WTC11 (cell line): ENCODE measurements around the gene HSDL1. TPM values are rescaled to one million over a fixed set of nuclear protein-coding genes. Genes with fewer than 3 reads are reported as not detected.

ENCODE experiments used
- ATAC-seq: fragments of 200-7000 bp; cut with Tn5 transposase; 2 replicates; pipeline ENCODE4 v1.10.0; 2021; ENCODE audit warnings: mild to moderate bottlenecking, moderate library complexity
- CTCF ChIA-PET: fragments of 300-600 bp; sonication (Branson Sonifier 250); formaldehyde crosslinking; loops from one replicate; lab custom pipeline; 2021; ENCODE audit warnings: antibody characterized with exemption; lab: Charles Lee
- POLR2A ChIA-PET: fragments of 350-600 bp; sonication (Branson Sonifier 250); formaldehyde crosslinking; loops from one replicate; lab custom pipeline; 2021; ENCODE audit warnings: antibody characterized with exemption; lab: Charles Lee
- DNase-seq: peaks from one replicate; pipeline ENCODE4 v3.0.0; 2021; ENCODE audit warnings: low spot score
- H3K27ac Mint-ChIP-seq: 2 replicates; pipeline ENCODE4 v1.8.0; 2021; ENCODE audit warnings: mixed read lengths
- H3K27me3 Mint-ChIP-seq: 2 replicates; pipeline ENCODE4 v1.8.0; 2021; ENCODE audit warnings: low read depth, mild to moderate bottlenecking, moderate library complexity, mixed read lengths
- H3K36me3 Mint-ChIP-seq: 2 replicates; pipeline ENCODE4 v1.8.0; 2021; ENCODE audit warnings: mixed read lengths
- H3K4me1 Mint-ChIP-seq: 2 replicates; pipeline ENCODE4 v1.8.0; 2022; ENCODE audit warnings: mixed read lengths
- H3K4me3 Mint-ChIP-seq: 2 replicates; pipeline ENCODE4 v1.8.0; 2021; ENCODE audit warnings: mild to moderate bottlenecking, moderate library complexity, mixed read lengths
- H3K9me3 Mint-ChIP-seq: 2 replicates; pipeline ENCODE4 v1.8.0; 2021; ENCODE audit warnings: mixed read lengths
- ATF1 ChIP-seq: sonication (generic); formaldehyde crosslinking; IDR thresholded peaks from 2 replicates; pipeline ENCODE4 v1.8.1; 2023; ENCODE audit warnings: mild to moderate bottlenecking, moderate library complexity, missing genetic modification reagents
- ETV6 ChIP-seq: sonication (generic); formaldehyde crosslinking; IDR thresholded peaks from 2 replicates; pipeline ENCODE4 v1.8.1; 2022; ENCODE audit warnings: mild to moderate bottlenecking, missing genetic modification reagents
- GRHL2 ChIP-seq: fragments of 250-450 bp; sonication (Bioruptor Pico); IDR thresholded peaks from 2 replicates; pipeline ENCODE4 v1.8.0; 2022; ENCODE audit warnings: mild to moderate bottlenecking, moderate library complexity; ENCODE audit not compliant: insufficient replicate concordance, severe bottlenecking
- GTF2I ChIP-seq: fragments of 250-450 bp; sonication (Bioruptor Pico); conservative IDR thresholded peaks from 2 replicates; pipeline ENCODE4 v1.4.0; 2021; ENCODE audit warnings: mild to moderate bottlenecking
- JAZF1 ChIP-seq: fragments of 250-450 bp; sonication (Bioruptor Pico); IDR thresholded peaks from 2 replicates; pipeline ENCODE4 v1.9.0; 2021; ENCODE audit warnings: moderate library complexity, mild to moderate bottlenecking, inconsistent platforms
- NFE2L1 ChIP-seq: sonication (generic); formaldehyde crosslinking; IDR thresholded peaks from 2 replicates; pipeline ENCODE4 v1.8.1; 2023; ENCODE audit warnings: missing genetic modification reagents
- PRRX2 ChIP-seq: fragments of 250-450 bp; sonication (Bioruptor Pico); IDR thresholded peaks from 2 replicates; pipeline ENCODE4 v1.8.0; 2021; ENCODE audit warnings: mild to moderate bottlenecking
- SMAD3 ChIP-seq: sonication (generic); formaldehyde crosslinking; IDR thresholded peaks from 2 replicates; pipeline ENCODE4 v1.8.0; 2022; ENCODE audit warnings: missing genetic modification reagents, mild to moderate bottlenecking, borderline replicate concordance
- ZBTB21 ChIP-seq: sonication (generic); formaldehyde crosslinking; IDR thresholded peaks from 2 replicates; pipeline ENCODE4 v1.8.1; 2023; ENCODE audit warnings: mild to moderate bottlenecking, missing genetic modification reagents, borderline replicate concordance
- ZNF121 ChIP-seq: sonication (generic); formaldehyde crosslinking; IDR thresholded peaks from 2 replicates; pipeline ENCODE4 v1.8.0; 2023; ENCODE audit warnings: missing genetic modification reagents
- ZNF232 ChIP-seq: sonication (generic); formaldehyde crosslinking; IDR thresholded peaks from 2 replicates; pipeline ENCODE4 v1.8.0; 2022; ENCODE audit warnings: mild to moderate bottlenecking, missing genetic modification reagents
- ZNF317 ChIP-seq: sonication (generic); formaldehyde crosslinking; IDR thresholded peaks from 2 replicates; pipeline ENCODE4 v1.8.1; 2023; ENCODE audit warnings: low read depth, mild to moderate bottlenecking, moderate library complexity, missing genetic modification reagents, borderline replicate concordance
- ZNF416 ChIP-seq: fragments of 250-450 bp; sonication (Bioruptor Pico); IDR thresholded peaks from 2 replicates; pipeline ENCODE4 v1.9.0; 2021; ENCODE audit warnings: mild to moderate bottlenecking, inconsistent platforms
- total RNA-seq: library from RNA; stranded (reverse); gene quantifications from 3 replicates; pipeline ENCODE4 v1.2.3, GENCODE V29; 2021
- TF ChIP-seq, protein P1 (sequence below): sonication (generic); formaldehyde crosslinking; IDR thresholded peaks from 2 replicates; pipeline ENCODE4 v1.8.0; 2023; ENCODE audit warnings: mild to moderate bottlenecking, missing genetic modification reagents
- TF ChIP-seq, protein P2 (sequence below): sonication (generic); formaldehyde crosslinking; IDR thresholded peaks from 2 replicates; pipeline ENCODE4 v1.8.1; 2022; ENCODE audit warnings: mild to moderate bottlenecking, missing genetic modification reagents, moderate library complexity, borderline replicate concordance
- TF ChIP-seq, protein P3 (sequence below): sonication (generic); formaldehyde crosslinking; IDR thresholded peaks from 2 replicates; pipeline ENCODE4 v1.8.1; 2022; ENCODE audit warnings: missing genetic modification reagents, borderline replicate concordance
- TF ChIP-seq, protein P4 (sequence below): fragments of 250-450 bp; sonication (Bioruptor Pico); IDR thresholded peaks from 2 replicates; pipeline ENCODE4 v1.9.0; 2021; ENCODE audit warnings: mild to moderate bottlenecking, borderline replicate concordance

Gene HSDL1
- total RNA-seq, 1 experiment from 2014 or later = 48.6 TPM

DNA sequence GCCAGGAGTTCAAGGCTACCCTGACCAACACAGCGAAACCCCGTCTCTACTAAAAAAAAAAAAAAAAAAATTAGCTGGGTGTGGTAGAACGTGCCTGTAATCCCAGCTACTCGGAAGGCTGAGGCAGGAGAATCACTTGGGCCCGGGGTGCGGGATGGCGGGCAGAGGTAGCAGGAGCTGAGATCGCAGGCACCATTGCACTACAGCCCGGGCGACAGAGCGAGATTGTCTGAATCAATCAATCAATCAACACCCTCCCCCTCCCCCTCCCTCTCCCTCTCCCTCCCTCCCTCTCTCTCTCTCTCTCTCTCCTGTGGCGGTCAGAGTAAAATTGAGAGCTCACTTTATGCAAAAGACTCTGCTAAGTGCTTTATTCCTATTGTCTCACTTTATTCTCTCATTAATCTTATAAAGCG lies 1.2 kb downstream of the HSDL1 start:
- ATAC-seq (no peak), DNase-seq (no peak)
- Mint-ChIP-seq H3K9me3 (0 out of 2 replicates have a peak, but pooled peaks cover 6% of the 10 kb centered on the region), H3K36me3 (0 out of 2 replicates have a peak, but pooled peaks cover 6% of the 10 kb centered on the region), H3K27me3 (peaks cover 13% of the 10 kb centered on the region), H3K27ac (peak overlapping the region; percentile 92), H3K4me1 (peaks cover 24% of the 10 kb centered on the region), H3K4me3 (peak overlapping the region; percentile 98)
- ChIA-PET POLR2A (interaction anchor here (1.0 kb wide), 1 partner anchor 27 kb away, joined by 3 read pairs; the partner anchor contains the start of gene MBTPS1), CTCF (interaction anchor here (0.6 to 3.0 kb wide), 7 partner anchors 17 to 164 kb away, joined by 3 to 19 read pairs (median 4); partner anchors contain the start of genes MBTPS1 and TAF1C)
- TF ChIP-seq, protein P1, sequence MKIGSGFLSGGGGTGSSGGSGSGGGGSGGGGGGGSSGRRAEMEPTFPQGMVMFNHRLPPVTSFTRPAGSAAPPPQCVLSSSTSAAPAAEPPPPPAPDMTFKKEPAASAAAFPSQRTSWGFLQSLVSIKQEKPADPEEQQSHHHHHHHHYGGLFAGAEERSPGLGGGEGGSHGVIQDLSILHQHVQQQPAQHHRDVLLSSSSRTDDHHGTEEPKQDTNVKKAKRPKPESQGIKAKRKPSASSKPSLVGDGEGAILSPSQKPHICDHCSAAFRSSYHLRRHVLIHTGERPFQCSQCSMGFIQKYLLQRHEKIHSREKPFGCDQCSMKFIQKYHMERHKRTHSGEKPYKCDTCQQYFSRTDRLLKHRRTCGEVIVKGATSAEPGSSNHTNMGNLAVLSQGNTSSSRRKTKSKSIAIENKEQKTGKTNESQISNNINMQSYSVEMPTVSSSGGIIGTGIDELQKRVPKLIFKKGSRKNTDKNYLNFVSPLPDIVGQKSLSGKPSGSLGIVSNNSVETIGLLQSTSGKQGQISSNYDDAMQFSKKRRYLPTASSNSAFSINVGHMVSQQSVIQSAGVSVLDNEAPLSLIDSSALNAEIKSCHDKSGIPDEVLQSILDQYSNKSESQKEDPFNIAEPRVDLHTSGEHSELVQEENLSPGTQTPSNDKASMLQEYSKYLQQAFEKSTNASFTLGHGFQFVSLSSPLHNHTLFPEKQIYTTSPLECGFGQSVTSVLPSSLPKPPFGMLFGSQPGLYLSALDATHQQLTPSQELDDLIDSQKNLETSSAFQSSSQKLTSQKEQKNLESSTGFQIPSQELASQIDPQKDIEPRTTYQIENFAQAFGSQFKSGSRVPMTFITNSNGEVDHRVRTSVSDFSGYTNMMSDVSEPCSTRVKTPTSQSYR (CRISPR knock-in tag) = no peak
- TF ChIP-seq, protein P2, sequence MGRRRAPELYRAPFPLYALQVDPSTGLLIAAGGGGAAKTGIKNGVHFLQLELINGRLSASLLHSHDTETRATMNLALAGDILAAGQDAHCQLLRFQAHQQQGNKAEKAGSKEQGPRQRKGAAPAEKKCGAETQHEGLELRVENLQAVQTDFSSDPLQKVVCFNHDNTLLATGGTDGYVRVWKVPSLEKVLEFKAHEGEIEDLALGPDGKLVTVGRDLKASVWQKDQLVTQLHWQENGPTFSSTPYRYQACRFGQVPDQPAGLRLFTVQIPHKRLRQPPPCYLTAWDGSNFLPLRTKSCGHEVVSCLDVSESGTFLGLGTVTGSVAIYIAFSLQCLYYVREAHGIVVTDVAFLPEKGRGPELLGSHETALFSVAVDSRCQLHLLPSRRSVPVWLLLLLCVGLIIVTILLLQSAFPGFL (CRISPR knock-in tag) = no peak
- no peak for TF ChIP-seq ZBTB21 (CRISPR knock-in tag)
- no peak for TF ChIP-seq ETV6 (CRISPR knock-in tag)
- no peak for TF ChIP-seq ATF1 (CRISPR knock-in tag)

DNA sequence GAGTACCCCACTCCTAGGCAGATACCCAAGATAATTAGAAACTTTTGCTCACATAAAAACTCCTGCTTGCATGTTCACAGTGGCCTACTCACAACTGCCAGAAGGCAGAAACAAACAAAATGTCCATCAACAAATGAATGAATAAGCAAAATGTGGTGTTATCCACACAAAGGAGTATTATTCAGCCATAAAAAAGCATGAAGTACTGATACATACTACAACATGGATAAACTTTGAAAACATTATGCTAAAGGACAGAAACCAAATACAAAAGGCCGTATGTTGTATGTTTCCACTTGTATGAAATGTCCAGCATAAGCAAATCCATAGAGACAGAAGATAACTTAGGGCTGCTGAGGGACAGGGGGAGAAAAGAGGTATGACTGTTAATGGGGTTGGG lies 1.9 kb downstream of the HSDL1 start:
- peak overlapping the region; percentile 98 for H3K4me3 Mint-ChIP-seq
- ChIA-PET POLR2A (interaction anchor here (1.0 kb wide), 1 partner anchor 26 kb away, joined by 3 read pairs; the partner anchor contains the start of gene MBTPS1), CTCF (interaction anchor here (3.0 kb wide), 1 partner anchor 26 kb away, joined by 19 read pairs; the partner anchor contains the start of gene MBTPS1)
- H3K9me3 Mint-ChIP-seq = 0 out of 2 replicates have a peak, but pooled peaks cover 6% of the 10 kb centered on the region
- 0 out of 2 replicates have a peak, but pooled peaks cover 6% of the 10 kb centered on the region for H3K36me3 Mint-ChIP-seq
- peaks cover 13% of the 10 kb centered on the region for H3K27me3 Mint-ChIP-seq
- DNase-seq (no peak), ATAC-seq (no peak)
- no peak overlapping the region; the same call in 1 of the 2 replicates for H3K27ac Mint-ChIP-seq
- peaks cover 30% of the 10 kb centered on the region for H3K4me1 Mint-ChIP-seq
- TF ChIP-seq, protein P3, sequence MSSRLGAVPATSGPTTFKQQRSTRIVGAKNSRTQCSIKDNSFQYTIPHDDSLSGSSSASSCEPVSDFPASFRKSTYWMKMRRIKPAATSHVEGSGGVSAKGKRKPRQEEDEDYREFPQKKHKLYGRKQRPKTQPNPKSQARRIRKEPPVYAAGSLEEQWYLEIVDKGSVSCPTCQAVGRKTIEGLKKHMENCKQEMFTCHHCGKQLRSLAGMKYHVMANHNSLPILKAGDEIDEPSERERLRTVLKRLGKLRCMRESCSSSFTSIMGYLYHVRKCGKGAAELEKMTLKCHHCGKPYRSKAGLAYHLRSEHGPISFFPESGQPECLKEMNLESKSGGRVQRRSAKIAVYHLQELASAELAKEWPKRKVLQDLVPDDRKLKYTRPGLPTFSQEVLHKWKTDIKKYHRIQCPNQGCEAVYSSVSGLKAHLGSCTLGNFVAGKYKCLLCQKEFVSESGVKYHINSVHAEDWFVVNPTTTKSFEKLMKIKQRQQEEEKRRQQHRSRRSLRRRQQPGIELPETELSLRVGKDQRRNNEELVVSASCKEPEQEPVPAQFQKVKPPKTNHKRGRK (CRISPR knock-in tag) = no peak
- no peak for TF ChIP-seq ZNF232 (CRISPR knock-in tag)
- no peak for TF ChIP-seq SMAD3
- TF ChIP-seq GTF2I (CRISPR knock-in tag) = no peak
- no peak for TF ChIP-seq JAZF1
- no peak for TF ChIP-seq ZNF416
- no peak for TF ChIP-seq PRRX2 (CRISPR knock-in tag)
- no peak for TF ChIP-seq ZNF317
- no peak for TF ChIP-seq GRHL2 (CRISPR knock-in tag)
- TF ChIP-seq ZNF121 (CRISPR knock-in tag) = no peak
- TF ChIP-seq NFE2L1 (CRISPR knock-in tag) = no peak
- TF ChIP-seq, protein P4, sequence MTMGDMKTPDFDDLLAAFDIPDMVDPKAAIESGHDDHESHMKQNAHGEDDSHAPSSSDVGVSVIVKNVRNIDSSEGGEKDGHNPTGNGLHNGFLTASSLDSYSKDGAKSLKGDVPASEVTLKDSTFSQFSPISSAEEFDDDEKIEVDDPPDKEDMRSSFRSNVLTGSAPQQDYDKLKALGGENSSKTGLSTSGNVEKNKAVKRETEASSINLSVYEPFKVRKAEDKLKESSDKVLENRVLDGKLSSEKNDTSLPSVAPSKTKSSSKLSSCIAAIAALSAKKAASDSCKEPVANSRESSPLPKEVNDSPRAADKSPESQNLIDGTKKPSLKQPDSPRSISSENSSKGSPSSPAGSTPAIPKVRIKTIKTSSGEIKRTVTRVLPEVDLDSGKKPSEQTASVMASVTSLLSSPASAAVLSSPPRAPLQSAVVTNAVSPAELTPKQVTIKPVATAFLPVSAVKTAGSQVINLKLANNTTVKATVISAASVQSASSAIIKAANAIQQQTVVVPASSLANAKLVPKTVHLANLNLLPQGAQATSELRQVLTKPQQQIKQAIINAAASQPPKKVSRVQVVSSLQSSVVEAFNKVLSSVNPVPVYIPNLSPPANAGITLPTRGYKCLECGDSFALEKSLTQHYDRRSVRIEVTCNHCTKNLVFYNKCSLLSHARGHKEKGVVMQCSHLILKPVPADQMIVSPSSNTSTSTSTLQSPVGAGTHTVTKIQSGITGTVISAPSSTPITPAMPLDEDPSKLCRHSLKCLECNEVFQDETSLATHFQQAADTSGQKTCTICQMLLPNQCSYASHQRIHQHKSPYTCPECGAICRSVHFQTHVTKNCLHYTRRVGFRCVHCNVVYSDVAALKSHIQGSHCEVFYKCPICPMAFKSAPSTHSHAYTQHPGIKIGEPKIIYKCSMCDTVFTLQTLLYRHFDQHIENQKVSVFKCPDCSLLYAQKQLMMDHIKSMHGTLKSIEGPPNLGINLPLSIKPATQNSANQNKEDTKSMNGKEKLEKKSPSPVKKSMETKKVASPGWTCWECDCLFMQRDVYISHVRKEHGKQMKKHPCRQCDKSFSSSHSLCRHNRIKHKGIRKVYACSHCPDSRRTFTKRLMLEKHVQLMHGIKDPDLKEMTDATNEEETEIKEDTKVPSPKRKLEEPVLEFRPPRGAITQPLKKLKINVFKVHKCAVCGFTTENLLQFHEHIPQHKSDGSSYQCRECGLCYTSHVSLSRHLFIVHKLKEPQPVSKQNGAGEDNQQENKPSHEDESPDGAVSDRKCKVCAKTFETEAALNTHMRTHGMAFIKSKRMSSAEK = no peak
- TF ChIP-seq, all 79 proteins: peak for 0
